HG03139 (cell line): Measurements from ENCODE around the gene MS4A6A.
"Not testable (repeated sequence)": the region's sequence is repeated elsewhere in the genome, so short reads cannot be mapped to it uniquely, and the experiment has no call there.

Source experiments
- ATAC-seq: cut with Tn5 transposase; IDR thresholded peaks from one replicate; pipeline ENCODE4 v1.9.1; 2021; ENCODE audit not compliant: unreplicated experiment

Gene MS4A6A

DNA sequence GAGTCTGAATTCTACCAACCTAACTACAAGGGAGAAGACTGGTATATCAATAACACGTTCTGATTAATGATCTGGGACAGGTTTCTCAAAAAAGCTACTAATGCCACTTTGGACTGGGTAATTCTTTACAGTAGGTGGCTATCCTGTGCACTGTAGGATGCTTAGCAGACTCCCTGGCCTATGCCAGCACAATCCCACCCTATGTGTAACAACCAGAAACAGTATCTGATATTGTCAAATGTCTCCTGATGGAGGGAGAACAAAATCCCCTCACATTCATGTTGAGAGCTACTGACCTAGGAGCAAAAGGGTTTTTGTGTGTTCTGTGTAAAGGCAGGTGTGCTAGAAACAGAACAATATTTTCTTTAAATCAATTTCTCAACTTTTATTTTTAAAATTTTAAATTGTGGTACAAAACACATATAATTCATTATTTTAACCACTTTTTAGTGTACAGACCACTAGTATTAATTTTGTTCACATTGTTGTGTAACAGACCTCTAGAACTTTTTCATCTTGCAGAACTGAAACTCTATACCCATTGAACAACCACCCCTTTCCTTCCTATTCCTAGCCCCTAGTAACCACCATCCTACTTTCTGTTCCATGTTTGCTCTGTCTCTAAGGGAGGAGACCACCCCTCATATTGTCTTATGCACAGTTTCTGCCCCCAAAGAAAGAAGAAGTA is 2.1 kb upstream of the MS4A6A start:
- ATAC-seq: no peak

GRCh38 chr11:60183591-60184205 is 815 bp upstream of the MS4A6A start:
- no peak for ATAC-seq

- ATAC-seq: no peak
Observed at GRCh38 chr11:60175860-60176275, 7.0 kb downstream of the MS4A6A start.

GRCh38 chr11:60172011-60172410 is 10.9 kb downstream of the MS4A6A start:
- ATAC-seq: no peak

- ATAC-seq: no peak
Observed at GRCh38 chr11:60170566-60170965, 12.3 kb downstream of the MS4A6A start.

GRCh38 chr11:60169264-60169915 is 13.5 kb downstream of the MS4A6A start:
- no peak for ATAC-seq

GRCh38 chr11:60168306-60168705 is 14.6 kb downstream of the MS4A6A start:
- no peak for ATAC-seq

DNA sequence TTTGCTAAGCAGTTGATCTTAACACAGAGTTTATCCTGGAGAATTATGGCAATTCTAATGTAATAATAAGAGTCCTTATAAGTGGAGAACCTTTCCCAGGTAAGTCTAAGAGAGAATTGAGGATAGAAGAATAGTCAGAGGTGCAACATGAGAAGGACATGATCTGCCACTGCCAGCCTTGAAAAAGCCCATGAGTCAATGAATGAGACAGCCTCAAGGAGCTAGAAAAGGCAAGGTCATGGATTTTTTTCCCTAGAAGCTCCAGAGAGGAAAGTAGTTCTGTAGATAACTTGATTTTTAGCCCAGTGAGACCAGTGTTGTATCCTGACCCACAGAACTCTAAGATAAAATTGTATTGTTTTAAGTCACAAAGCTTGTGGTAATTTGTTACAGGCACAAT is 16.9 kb downstream of the MS4A6A start:
- ATAC-seq: no peak

GRCh38 chr11:60165538-60165937 is 17.3 kb downstream of the MS4A6A start:
- no peak for ATAC-seq

DNA sequence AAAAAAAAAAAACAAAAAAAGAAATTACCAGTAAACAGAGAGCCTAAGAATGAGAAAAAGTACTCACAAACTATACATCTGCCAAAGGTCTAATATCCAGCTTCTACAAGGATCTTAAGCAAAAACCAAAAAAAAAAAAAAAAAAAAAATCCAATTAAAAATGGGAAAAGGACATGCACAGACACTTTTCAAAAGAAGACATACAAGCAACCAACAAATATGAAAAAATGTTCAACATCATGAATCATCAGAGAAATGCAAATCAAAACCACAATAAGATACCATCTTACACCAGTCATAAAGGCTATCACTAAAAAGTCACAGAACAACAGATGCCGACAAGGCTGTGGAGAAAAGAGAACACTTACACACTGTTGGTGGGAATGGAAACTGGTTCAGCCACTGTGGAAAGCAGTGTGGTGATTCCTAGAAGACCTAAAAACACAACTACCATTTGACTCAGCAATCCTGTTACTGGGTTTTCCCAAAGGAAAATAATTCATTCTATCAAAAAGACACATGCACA is 18.3 kb downstream of the MS4A6A start:
- no peak for ATAC-seq

- no peak for ATAC-seq
Observed at GRCh38 chr11:60161766-60162165, 21.1 kb downstream of the MS4A6A start.

DNA sequence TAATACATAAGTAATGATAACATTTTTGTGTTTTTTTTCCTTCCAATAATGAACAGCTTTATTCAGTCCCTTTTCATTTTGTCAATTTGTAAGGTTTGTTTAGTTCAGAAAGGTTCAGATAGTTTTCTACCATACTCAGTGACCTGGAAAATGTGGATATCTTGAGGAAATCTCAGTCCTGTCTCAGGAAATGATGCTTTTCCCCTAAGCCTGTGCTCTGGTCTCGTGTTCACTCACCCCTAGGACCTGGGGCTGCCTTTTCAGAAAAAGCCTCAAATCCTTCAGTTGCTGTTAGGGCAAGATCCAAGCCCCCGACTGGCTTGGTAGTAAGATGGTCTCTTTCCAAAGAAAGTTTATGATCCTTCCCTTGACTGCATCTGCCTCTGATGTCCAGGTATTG is 21.8 kb downstream of the MS4A6A start:
- ATAC-seq: no peak

DNA sequence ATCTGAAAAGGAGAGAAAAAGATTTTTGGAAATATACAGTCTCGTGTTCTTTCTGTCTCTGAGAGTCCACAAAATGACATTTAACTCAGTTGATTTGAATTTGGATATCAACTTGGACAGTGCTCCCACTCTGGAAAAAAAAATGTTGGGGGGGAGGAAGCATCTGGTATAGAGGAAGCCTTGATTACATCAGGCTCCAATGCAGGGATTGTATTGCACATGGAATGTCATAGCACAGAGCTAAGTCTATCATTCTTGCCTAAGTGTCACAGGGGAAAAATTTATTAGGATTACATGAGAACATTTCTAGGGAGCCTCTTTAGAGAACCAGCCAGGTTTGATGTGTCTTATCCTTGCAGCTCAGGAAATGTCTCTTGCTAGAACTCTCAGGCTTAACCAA is 23.0 kb downstream of the MS4A6A start:
- ATAC-seq: no peak

DNA sequence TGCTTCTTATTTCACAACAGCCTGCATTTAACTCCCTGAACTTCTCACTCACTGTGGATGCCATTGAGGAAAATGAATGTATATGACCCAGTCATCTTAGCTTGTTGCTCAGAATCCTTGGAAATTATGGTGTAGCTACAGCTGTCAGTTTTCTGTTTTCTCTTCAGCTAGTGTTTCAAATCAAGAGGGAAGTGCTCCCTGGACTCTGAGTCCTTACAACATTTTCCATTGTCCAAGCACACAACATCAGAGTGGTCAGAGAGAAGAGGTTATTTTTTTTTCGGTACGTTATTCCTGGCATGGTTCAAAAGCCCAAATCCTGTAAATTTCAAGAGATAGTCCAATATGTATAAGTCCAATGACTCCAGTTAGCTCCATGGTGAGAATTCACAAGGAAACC is 23.6 kb downstream of the MS4A6A start:
- ATAC-seq: no peak

- ATAC-seq: no peak
Observed at GRCh38 chr11:60158636-60159035, 24.2 kb downstream of the MS4A6A start.

- ATAC-seq: no peak
Observed at GRCh38 chr11:60155931-60156330, 27.0 kb downstream of the MS4A6A start.

GRCh38 chr11:60152727-60153126 is 30.2 kb downstream of the MS4A6A start:
- not testable (repeated sequence) for ATAC-seq

DNA sequence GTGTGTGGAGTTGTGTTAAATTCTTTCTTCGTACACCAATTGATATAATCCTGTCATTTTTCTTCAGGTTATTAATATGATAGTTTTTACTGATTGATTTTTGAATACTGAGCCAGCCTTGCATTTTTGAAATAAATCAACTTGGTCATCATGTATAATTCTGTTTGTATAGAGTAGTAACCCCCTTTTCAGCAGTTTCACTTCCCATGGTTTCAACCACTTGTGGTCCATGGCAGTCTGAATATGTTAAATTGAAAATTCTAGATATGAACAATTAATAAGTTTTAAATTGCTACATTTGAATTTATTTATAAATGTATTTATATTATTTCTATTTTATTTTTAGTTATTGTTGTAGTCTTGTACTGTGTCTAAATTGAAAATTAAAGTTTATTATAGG is 32.6 kb downstream of the MS4A6A start:
- no peak for ATAC-seq

DNA sequence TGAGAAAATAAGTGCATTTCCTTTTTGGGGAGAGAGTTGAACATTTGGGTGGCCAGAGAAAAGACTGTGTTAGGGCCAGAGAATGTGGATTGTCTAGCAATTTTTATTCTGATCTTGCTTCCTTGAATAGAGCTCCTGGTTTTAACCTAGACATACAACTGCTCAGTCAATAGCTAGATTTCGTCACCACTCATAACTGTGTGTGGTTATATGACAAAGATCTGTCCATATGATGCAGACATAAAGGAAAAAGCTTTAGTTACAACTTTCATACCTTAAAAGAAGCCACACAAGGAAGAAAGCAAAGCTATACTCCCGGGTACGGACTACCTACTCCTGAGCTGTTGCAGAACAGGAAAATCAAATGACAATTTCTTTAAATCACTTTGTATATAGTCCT is 37.2 kb downstream of the MS4A6A start:
- no peak for ATAC-seq

DNA sequence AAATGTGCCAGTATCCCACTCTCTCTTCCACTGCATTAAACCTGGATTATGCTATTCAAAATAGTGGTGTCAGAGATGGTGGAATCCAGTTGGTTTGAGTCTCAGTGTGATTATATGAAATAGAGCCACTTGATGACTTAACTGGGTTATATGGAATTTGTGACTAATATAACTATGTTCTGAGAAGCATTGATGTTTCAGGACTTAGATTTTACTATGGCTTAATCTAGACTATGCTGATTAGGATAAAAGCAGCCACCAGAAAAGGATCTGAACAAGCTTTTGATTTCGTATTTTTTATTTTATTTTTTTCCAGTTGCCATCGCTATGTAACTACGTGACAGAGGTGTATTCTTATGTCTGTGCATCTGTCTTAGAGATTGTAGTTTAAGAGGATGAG is 39.1 kb downstream of the MS4A6A start:
- ATAC-seq: no peak

GRCh38 chr11:60133917-60134316 is 49.0 kb downstream of the MS4A6A start:
- no peak for ATAC-seq

- ATAC-seq: no peak
Observed at GRCh38 chr11:60131912-60132311, 51.0 kb downstream of the MS4A6A start.
